GM18907 (cell line): ENCODE results near the gene ANKRD2.

Source experiments
- ATAC-seq: cut with Tn5 transposase; IDR thresholded peaks from one replicate; pipeline ENCODE4 v1.9.1; 2021; ENCODE audit warnings: mild to moderate bottlenecking, moderate library complexity; ENCODE audit not compliant: unreplicated experiment

Gene ANKRD2

DNA sequence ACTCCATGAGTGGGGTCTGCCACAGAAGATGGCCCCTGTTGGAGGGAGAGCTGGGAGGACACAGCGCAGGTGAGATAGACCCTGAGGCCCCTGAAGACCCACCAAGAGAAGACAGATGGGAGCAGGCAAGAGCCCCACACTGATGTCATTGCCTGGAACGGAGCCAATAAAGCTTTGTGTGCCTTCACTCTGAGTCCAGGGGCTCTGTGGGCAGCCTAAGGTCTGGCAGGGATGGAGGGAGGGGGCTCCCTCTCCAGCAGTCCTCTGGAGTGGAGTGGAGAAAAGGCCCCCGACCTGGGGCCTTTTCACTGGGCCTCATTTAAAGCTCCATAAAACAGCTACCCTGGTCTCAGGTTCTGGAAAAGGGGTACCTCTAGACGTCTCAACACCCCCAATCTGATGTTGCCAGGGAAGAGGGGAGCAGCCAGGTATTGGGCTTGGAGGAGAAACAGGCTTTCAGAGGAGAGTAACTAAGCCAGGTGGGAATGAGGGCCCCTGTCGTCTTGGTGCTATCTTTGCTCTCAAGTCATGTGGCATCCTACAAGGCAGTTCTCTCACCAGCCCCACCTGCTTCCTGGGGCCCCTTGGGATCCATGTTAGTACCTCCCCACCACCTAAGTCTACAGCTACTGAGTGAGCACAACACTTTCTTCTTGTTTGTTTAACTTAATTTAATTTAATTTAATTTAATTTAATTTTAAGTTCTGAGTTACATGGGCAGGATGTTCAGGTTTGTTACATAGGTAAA is 18.3 kb downstream of the ANKRD2 start:
- no peak for ATAC-seq

DNA sequence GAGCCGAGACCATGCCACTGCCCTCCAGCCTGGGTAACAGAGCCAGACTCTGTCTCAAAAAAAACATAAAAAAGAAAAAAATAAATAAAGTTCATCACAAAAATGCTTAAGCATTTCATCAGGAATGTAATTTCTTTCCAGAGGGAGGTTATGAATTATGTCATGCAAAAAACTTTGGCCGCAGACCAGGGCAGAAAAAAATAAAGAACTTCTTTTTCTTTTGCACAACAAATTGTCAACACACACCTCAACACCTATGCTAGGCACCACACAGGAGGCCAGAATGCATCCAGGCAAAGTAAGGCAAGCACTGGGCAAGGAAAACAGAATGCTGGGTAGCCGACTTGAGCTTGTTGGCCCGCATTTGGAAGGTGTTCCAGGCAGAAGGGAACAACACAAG is 20.8 kb downstream of the ANKRD2 start:
- no peak for ATAC-seq

DNA sequence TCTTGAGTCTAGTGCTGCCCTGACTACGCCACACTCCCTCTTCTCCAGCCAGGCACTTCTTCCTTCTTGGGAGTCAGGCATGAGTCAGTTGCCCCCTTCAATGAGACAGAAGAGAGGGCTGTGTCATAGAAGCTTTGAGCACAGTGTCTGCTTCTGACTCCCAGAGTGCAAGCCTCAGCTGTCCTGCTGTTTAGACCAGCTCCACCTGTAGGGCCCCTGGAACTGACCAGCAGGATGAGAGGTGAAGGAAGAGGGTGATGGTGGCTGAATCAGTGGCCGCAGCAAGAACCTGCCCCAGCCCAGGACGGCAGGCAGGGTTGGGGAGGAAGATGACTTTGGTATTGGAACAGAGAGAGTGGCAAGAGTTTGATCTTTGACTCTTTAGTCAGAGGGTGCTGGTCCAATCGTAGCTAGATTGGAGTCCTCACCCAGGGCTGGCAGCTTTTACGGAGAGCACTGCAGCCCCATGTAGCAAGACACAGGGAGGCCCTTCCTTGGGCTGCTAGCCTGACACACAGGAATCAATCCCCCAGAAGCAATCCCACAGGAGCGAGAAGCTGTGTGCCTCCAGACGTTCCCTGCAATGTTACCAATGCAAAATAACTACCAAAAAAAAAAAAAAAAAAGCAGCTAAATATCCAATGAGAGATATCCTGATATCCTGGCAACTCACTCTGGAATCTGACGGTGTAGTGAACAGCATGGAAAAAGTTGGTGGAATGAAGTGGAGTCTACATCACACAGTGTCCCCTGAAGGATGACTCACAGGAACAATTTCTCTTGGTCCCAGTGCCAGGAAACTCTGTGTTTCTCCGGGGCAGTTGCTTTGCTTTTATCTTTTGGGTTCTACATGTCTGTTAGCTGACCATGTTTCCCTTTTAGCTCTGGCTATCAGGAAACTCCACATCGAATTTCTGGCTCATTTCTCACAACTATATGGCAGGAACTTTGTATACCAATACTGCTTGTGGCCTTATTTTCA is 23.8 kb downstream of the ANKRD2 start:
- ATAC-seq, result no peak

DNA sequence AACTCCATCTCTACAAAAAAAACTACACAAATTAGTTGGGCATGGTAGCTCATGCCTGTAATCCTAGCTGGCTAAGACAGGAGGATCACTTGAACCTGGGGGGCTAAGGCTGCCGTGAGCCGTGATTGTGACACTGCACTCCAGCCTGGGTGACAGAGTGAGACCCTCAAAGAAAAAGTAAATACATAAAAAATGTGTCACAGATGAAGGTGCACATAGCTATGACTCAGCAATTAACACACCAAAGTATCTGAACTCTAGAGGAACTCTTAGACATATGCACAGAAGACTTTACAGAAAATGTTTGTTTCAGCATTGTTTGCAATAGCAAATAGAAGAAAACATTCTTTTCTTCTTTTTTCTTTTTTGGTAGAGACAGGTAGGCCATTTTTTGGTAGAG is 25.2 kb downstream of the ANKRD2 start:
- no peak for ATAC-seq

DNA sequence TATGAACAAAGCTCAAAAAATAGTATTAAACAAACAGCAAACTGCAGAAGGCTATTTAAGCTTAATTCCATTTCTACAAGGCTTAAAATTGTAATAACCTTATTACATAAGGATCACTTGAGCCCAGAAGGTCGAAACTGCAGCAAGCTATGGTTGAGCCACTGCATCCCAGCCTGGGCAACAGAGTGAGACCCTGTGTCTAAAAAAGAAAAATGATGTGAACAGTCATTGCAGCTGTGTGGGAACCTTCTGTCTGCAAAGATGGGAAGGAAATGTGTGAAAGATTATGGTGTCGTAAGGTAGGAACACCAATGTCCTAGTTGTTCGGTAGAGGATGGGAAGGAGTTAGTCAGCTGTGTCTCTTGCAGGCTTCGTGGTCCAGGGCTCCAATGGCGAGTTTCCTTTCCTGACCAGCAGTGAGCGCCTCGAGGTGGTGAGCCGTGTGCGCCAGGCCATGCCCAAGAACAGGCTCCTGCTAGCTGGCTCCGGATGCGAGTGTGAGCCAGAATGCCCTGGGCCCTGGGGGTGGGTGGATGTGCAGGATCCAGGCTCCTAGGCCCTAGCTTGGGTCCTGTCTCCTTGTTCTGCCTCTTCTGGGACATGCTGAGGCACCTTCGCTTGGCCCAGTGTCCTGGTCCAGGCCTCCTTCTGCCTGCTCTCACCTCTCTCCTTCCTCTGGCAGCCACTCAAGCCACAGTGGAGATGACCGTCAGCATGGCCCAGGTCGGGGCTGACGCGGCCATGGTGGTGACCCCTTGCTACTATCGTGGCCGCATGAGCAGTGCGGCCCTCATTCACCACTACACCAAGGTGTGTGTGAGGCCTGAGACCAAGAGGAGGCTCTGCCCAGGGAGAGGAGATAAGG is 26.1 kb downstream of the ANKRD2 start:
- ATAC-seq, result no peak

DNA sequence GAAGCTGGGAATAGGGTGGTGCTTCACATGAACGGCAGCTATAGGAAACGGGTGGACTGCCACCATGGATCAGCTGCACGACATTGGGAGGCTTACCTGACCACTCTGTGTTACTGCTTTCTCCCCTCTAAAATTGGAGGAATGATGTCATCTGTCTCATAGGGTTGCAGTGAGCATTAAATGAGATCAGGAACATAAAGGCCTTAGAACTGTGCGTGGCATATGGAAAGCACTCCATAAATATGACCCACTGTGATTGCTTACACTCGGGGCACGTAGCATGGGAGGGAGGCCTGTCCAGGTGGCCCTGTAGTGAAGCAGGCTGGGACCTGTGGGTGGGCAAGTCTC is 26.7 kb downstream of the ANKRD2 start:
- no peak for ATAC-seq

DNA sequence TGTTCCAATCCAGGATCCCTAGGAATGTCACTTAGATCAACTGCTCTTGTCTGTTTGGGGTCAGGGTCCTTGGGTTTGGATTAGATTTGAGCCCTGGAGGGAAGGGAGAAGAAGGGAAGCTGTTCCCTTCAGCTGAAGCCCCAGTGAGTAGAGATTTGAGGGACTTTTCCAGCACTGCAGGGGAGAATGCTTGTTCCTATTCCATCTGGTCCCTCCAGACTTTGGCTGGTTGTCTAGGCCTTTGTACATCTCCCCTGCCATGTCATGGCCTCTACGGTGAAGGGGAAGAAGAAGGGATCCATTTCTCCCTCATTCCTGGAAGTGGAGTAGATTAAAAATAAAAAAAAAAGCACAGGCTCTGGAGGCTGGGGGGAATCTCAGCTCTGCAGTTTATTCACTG is 28.0 kb downstream of the ANKRD2 start:
- ATAC-seq, result no peak

DNA sequence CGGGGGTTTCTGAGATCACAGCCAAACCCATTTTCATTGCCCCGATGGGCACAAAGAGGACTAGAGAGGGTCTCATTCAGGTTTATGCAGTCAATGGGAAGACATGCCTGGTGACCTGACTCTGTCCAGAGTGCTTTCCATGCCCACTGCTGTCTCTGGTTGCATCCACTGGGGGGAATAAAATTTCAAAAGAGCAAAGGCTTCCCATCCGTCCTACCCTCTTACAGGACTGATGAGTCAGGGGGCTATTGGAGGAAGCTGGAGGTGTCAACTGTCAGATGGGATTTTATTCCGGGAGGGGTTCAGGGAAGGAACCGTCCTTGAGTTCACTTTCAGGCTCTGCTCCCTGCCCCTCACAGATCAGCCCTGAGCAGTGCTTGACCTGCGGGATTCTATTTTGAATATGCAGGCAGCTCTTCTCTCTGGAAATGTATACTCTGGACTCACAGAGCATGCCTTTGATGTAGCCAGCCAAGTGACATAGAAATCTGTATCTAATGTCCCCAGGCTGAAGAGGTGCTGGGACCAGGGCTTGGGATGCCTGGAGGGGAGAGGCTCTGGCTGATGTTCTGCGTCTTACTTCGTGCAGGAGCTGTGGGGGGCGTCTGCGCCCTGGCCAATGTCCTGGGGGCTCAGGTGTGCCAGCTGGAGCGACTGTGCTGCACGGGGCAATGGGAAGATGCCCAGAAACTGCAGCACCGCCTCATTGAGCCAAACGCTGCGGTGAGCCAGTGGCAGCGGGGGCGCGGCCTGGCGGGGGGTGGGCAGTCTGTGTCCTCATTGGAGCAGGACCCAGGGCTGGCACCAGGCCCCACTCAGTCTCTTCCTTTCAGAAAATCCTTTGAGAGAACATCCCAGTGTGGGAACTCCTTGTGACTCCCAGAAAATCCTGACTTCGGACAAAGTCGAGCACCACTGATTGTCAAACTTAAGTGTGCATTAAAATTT is 29.0 kb downstream of the ANKRD2 start:
- no peak for ATAC-seq

DNA sequence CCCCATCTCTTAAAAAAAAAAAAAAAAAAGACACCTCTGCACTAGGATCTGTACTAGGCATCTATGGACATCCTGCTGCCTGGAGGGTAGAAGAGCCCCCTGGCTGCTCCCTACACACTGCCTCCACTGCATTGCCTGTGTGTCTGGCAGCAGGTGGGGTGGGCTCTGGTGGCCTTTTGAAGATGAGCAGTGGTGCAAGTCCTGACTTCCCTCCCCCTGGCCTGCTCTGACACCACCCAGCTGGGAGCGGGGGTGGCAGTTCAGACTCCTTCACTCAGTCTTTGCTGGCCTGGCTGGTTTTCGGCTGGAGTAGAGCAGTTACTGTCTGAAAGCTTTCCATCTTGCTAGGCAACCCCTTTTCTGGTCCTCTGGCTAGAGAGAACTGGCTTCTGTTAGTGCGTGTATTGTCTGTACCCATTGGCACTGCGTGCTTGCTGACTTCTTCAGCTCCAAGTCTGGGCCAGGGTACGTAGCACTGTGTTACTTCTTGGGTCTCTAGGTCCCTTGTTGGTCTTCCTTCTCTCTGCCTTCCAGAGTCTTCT is 34.6 kb downstream of the ANKRD2 start:
- ATAC-seq, result no peak

DNA sequence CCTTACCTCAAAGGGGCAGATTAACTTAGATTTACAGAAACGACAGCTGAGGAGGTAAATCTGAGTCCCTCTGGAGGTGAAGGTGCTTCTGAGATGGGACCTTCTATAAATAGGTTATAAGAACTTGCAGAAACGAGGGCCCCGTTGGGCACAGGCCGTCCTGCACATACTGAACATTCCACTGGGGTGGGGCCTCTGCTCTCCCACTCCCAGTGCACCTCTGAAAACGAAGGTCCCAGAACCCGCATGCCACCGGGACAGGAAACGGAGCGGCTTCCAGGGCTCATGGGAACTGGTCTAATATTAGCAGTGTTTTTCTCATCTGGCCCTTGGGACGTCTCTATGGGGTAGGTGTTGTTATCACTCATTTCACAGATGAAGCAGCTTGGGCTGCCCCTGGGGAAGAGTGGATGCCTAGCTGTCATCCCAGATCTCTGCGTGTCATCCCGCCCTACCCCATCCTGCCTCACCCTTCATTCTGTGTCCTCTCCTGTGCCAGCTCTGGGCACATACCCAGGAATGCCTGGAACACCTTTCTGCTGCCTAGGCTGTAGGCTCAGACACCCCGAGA is 36.5 kb downstream of the ANKRD2 start:
- no peak for ATAC-seq

DNA sequence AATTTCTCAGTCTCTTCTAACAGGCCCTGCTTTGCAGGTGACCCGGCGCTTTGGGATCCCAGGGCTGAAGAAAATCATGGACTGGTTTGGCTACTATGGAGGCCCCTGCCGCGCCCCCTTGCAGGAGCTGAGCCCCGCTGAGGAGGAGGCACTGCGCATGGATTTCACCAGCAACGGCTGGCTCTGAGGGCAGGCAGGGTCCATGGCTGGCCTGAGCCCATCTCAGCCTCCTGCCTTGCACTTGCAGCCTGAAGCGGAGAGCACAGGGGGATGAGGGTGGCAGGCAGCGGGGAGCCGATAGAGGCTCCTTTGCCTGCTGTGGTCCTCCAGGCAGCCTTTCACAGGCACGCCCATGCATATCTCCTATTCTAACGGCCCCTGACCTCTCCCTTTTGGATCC is 38.9 kb downstream of the ANKRD2 start:
- no peak for ATAC-seq

DNA sequence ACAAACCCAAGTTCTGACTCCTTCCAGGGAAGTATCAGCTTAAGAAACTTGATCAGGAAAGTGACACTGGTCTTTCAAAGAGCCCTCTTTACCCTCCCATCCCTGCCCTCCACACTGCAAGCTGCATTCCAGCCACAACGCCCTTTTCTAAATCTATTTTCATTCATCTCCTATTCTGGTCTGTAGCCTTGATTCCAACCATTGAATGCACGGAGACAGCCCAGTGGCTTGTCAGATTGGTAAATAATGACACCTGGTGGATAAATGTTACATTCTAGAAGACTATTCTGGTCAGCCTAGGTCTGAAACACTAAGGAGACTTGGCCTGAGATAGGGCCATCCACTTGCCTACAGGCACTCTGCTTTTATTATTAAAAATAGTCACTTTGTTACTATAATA is 39.8 kb downstream of the ANKRD2 start:
- no peak for ATAC-seq

DNA sequence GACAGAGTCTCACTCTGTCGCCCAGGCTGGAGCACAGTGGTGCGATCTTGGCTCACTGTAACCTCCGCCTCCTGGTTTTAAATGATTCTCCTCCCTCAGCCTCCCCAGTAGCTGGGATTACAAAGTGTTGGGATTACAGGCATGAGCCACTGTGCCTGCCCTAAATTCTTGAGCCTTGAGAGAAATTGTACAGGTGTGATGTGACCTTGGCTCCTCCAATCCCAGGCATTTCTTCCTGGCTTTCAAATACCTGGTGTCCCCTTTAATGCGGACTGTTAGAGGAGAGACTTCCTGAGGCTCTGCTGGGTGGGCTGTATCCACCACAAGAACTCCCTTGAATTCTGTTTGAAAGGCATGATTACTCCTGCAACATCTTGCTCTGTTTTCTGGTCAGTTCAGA is 45.7 kb downstream of the ANKRD2 start:
- no peak for ATAC-seq

DNA sequence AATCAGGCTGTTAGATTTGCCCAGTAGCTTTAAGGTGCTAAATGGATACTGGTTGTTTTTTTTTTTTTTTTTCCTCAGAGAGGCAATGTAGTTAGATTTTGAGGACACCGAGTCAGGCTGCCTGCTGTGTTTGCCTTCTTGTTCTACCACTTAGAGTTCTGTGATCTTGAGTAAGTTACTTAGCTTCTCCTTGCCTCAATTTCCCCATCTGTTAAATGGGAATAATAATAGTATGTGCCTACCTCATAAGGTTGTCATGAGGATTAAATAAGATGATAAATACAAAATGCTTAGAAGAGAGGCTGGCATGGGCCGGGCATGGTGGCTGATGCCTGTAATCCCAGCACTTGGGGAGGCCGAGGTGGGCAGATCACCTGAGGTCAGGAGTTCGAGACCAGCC is 46.2 kb downstream of the ANKRD2 start:
- no peak for ATAC-seq

DNA sequence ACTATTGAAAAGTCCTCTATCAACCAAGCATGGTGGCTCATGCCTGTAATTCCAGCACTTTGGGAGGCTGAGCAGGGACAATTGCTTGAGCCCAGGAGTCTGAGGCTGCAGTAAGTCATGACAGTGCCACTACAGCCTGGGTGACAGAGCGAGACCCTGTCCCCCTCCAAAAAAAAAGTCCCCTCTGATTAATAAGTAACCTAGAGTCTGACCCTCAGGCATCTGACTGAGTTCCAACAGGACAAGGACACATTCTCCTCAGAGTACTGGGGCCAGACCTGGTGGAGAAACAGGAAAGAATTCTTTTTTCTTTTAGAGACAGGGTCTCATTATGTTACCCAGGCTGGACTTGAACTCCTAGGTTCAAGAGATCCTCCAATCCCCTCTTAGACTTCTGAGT is 50.7 kb downstream of the ANKRD2 start:
- ATAC-seq, result no peak

DNA sequence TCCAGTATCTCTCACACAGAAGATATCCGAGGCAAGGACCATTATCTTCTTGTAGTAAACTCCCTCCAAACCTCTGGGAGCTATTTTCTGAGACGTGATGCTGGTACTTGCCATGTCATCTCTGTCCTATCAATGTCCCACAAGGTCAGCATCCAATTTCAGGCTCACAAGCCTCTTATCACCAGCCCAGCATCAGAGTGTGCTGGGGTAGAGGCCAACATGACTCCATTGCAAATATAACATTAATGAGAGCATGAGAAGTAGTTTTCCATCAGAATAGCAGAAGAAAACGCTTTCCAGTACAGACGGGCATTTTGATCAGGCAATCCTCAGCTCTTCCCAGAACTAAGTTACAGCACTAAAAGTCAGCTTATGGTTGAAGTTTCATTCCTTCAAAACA is 55.2 kb downstream of the ANKRD2 start:
- no peak for ATAC-seq

DNA sequence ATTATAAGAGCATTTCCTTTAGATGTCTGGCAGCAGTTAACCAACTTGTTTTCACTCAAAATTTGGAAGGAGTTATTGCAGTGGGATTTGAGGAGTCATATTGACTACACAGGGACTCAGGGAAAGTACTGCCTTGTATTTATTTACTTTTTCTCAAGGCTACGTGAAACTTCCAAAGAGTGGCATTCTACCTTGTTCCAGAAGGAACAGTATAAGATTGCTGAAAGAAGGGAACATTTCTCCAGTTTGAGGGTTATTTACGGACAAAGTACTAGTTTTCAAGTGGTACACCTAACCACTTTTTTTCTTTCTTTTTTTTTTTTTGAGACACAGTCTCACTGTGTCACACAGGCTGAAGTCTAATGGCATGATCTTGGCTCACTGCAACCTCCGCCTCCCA is 55.6 kb downstream of the ANKRD2 start:
- no peak for ATAC-seq

DNA sequence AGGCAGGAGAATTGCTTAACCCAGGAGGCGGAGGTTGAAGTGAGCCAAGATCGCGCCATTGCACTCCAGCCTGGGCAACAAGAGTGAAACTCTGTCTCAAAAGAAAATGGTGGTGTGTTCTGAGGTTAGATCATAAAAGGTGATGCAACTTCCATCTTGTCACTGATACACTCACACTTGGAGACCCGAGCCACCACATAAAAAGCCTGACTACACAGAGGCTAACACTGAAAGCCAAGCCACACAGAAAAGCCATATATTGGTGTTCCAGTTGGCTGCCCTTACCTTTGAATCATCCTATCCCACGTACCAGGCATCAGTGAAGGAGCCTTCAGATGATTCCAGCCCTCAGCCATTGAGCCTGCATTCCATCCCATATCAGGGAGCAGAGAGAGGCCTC is 56.7 kb downstream of the ANKRD2 start:
- no peak for ATAC-seq

DNA sequence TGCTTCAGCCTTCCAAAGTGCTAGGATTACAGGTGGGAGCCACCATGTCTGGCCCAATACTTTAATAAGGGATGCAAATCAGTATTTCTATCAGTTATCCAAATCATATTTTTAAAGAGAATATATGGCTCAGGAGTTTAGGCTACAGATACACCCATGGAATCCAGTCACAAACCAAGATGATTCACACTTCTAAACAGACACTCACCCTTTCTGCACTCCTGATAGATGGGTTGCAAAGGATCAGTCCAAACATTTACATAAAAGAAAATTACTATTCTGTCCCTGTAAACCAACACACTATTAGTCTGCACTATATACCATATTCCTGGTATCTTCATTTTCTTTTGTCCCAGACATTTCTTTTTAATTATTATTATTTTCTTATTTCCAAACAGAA is 58.5 kb downstream of the ANKRD2 start:
- no peak for ATAC-seq
